Testis (tissue), 3 donors: ENCODE measurements around the gene PCSK7. TPM values are rescaled to one million over a fixed set of nuclear protein-coding genes. Genes with fewer than 3 reads are reported as not detected.

Experiments used
- DNase-seq: peaks from one replicate; pipeline ENCODE4 v3.0.0-alpha.2; 2019
- H3K27ac ChIP-seq, 2 donors: fragments of 200-600 bp; sonication (generic); one replicate each; pipeline ENCODE4 v1.5.1; 2019
- H3K27me3 ChIP-seq: fragments of 200-600 bp; sonication (generic); one replicate; pipeline ENCODE4 v1.5.1; 2019
- H3K36me3 ChIP-seq: fragments of 200-600 bp; sonication (generic); one replicate; pipeline ENCODE4 v1.5.1; 2017; ENCODE audit warnings: low read depth; ENCODE audit errors: missing control alignments
- H3K4me1 ChIP-seq: fragments of 200-600 bp; sonication (generic); one replicate; pipeline ENCODE4 v1.5.1; 2019
- H3K4me3 ChIP-seq, 2 donors: fragments of 200-600 bp; sonication (generic); one replicate each; pipeline ENCODE4 v1.5.1; 2017 to 2019
- H3K9me3 ChIP-seq: fragments of 200-600 bp; sonication (generic); one replicate; pipeline ENCODE4 v1.5.1; 2017
- CTCF ChIP-seq, 3 experiments: fragments of 450-650 bp in 2 of 3; fragments of 200-600 bp in 1 of 3; sonication (generic) in 1 of 3; IDR thresholded peaks; one replicate each; pipeline ENCODE4 v1.5.1; 2016 to 2019; ENCODE audit warnings: antibody characterized with exemption in 3 of 3, mild to moderate bottlenecking in 2 of 3, moderate library complexity in 1 of 3
- POLR2A ChIP-seq: fragments of 450-650 bp; IDR thresholded peaks from one replicate; pipeline ENCODE4 v1.6.1; 2017; ENCODE audit warnings: antibody characterized with exemption, mild to moderate bottlenecking, moderate library complexity
- WGBS, 2 donors: methylation state at CpG; one replicate each; pipeline ENCODE4 v1.1.5; 2018; 5-methylcytosine and 5-hydroxymethylcytosine counted together
- intact Hi-C: fragments of 100-400 bp; cut with DNase I; formaldehyde crosslinking; loops from one replicate; pipeline ENCODE4 v1.15.1; 2023; ENCODE audit warnings: low total_unique reads
- polyA plus RNA-seq: library from polyadenylated mRNA; stranded (reverse); fragments of 350-450 nt; fragmentation: Illumina TruSeq; extraction: RNeasy Lipid Tissue Mini Kit (QIAGEN cat#74804); gene quantifications from one replicate; pipeline ENCODE4 v1.2.3, GENCODE V29; 2014; ENCODE audit warnings: low read depth, low replicate concordance; ENCODE audit not compliant: insufficient read depth
- total RNA-seq, 2 donors: library from RNA; depleted of rRNA; stranded (reverse); fragments of >200 nt; gene quantifications; one replicate each; pipeline ENCODE4 v1.2.3, GENCODE V29; 2016

PCSK7 gene
- total and polyA plus RNA-seq, 3 donors from 2014 or later = 52.0 to 66.5 (median 57.7) TPM

GRCh38 chr11:117199053-117199915 is 32.6 kb downstream of the PCSK7 start, which contains the start of gene TAGLN:
Gene TAGLN (plus strand): TSS chr11:117199370. CDS start chr11:117203014, 3,644 bp downstream.
- peak within 1 kb of the TSS; percentile 53 to 91 for H3K27ac ChIP-seq
- intact Hi-C loops = no loop called here
- H3K4me3 ChIP-seq = peak within 1 kb of the TSS; percentile 47 to 56
- WGBS, 2 donors = 46 to 62% methylated on average over 13 to 34 of the region's 34 CpGs
- no peaks in the 10 kb centered on the region for H3K36me3 ChIP-seq
- TF ChIP-seq CTCF (IDR thresholded peaks at IDR 0.05) = no peak
- peak; percentile 16 for TF ChIP-seq POLR2A
- DNase-seq = peak; percentile 73
- H3K9me3 ChIP-seq = no peaks in the 10 kb centered on the region
- peaks cover 9% of the 10 kb centered on the region for H3K4me1 ChIP-seq
- H3K27me3 ChIP-seq = no peaks in the 10 kb centered on the region

DNA sequence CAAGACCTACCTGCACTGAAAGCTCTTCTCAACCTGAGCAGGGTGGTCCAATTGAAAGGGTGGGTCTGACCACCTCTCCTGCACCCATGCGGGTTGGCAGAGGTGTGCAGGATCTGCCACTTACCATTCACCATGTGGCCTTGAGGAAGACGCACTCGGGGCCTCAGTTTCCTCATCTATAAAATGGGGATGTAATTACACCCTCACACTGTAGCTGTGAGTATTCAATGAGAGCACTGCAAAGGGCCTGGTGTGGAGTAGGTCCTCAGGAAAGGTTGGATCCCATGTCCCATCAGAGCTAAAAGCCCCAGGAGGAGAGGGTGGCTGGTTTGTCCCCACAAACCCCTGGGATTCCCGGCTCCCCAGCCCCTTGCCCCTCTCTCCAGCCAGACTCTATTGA is 33.3 kb downstream of the PCSK7 start:
- intact Hi-C loops = no loop called here
- Histone ChIP-seq H3K4me3 (peak overlapping the region in 1 of 2 donors; percentile 47), H3K36me3 (no peaks in the 10 kb centered on the region), H3K27ac (peak overlapping the region; percentile 21 to 91), H3K27me3 (no peaks in the 10 kb centered on the region), H3K4me1 (peaks cover 9% of the 10 kb centered on the region), H3K9me3 (no peaks in the 10 kb centered on the region)
- TF ChIP-seq POLR2A (no peak), CTCF (IDR thresholded peaks at IDR 0.05) (no peak)
- 65 to 72% methylated on average over 4 of the region's 4 CpGs for WGBS, 2 donors
- DNase-seq = no peak

DNA sequence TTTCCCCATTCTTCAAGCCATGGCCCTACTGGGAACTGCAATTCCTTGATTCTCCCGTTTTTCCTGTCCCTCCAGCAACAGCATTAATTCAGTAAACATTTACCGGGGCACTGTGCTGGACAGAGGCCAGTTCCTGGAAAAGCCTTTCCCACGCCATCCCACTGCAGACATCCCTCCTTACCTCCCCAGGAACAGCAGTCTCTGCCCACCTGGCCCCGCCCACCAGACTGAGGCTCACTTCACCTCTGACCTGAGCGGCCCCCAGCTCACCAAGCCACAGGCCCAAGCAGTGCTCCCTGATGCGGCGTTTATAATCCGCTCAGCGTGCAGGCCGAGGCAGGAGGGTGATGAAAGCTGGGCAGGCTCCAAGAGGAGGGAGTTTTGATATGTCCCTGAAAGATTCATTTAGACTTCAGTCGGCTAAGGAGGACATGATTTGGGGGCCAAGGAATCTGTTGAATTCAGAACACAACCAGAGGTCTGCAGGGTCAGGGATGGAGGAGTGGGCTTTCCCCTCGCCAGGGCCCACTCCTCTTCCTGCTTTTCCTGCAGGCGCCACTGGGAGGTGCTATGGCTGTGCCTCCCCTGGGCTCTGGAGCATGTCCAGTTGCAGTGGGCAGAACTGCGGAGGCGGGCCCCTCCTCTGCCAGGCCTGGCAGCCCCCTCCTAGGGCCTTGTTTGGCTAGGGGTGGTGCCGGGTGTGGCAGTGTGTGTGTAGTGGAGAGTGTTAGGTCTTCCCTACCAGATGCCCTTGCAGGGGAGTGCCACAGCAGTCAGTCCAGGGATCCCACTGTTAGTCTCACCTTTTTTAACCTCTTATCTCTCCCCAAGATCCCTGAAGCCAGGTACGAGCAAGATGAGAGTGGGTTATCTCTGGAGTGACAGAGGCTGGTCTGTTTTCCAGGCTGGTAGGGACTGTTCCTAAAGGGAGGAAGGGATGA is 34.1 kb downstream of the PCSK7 start:
- TF ChIP-seq POLR2A (no peak), CTCF (IDR thresholded peaks at IDR 0.05) (peak in 1 of 3 experiments; percentile 16)
- H3K27me3 ChIP-seq = no peaks in the 10 kb centered on the region
- 84 to 91% methylated on average over 12 to 17 of the region's 17 CpGs for WGBS, 2 donors
- DNase-seq = no peak
- H3K4me1 ChIP-seq = peaks cover 8% of the 10 kb centered on the region
- H3K4me3 ChIP-seq = no peak overlapping the region
- no peaks in the 10 kb centered on the region for H3K36me3 ChIP-seq
- intact Hi-C loops = no loop called here
- no peaks in the 10 kb centered on the region for H3K9me3 ChIP-seq
- peak overlapping the region; percentile 21 to 91 for H3K27ac ChIP-seq

GRCh38 chr11:117197006-117197405 is 34.9 kb downstream of the PCSK7 start:
- Histone ChIP-seq H3K4me3 (no peak overlapping the region), H3K27me3 (no peaks in the 10 kb centered on the region), H3K9me3 (no peaks in the 10 kb centered on the region), H3K27ac (no peak overlapping the region), H3K36me3 (no peaks in the 10 kb centered on the region), H3K4me1 (peaks cover 4% of the 10 kb centered on the region)
- DNase-seq = no peak
- no peak for TF ChIP-seq POLR2A
- no peak for TF ChIP-seq CTCF (IDR thresholded peaks at IDR 0.05)
- 94 to 96% methylated on average over 6 to 7 of the region's 7 CpGs for WGBS, 2 donors
- intact Hi-C loops = no loop called here
